GM19023 (cell line): ENCODE data around the gene KIAA1958.

Experiments
- ATAC-seq: cut with Tn5 transposase; IDR thresholded peaks from one replicate; pipeline ENCODE4 v1.9.1; 2021; ENCODE audit warnings: mild to moderate bottlenecking, moderate library complexity; ENCODE audit not compliant: unreplicated experiment

Gene KIAA1958

DNA sequence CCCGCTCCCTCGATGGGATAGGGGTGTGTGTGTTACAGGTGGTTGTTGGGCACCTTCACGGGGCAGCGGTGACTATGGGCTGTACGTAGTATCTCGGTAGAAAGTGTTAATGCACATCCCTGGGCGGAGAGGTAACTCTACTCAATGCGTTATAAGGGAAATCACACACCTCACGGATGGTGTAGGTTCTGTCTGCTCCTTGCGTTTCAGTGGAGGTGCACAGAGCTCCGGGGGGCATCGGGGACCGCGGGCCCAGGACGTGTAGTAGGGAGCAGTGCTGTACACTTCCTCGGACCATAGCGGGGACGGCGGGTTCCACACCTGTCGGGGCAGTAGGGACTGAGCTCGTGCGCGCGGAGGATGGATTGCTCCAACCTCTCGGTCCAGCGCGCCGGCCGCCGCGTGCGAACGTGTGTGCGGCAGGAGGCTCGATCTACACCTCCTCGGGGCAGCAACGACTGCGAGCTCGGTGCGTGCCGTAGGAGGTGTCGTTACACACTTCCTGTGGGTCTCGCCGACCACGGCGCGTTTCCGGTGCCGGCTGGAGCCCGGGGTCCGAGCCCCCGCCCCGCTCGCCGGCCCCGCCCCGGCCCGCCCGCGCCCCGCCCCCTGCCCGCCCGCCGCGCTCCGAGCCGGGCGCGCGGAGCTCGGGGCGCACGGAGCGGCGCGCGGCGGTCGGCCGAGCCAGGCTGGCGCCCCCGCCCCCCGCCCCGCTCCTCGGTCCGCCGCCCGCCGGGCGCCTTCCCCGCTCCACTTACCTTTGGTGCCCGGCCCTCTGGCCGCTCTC lies at the start of gene KIAA1958:
TSS of gene KIAA1958 (plus strand) at position 607 of the 787 bp plus-strand sequence. CDS start 87,254 bp downstream, outside the sequence.
- peak; percentile 91 for ATAC-seq

DNA sequence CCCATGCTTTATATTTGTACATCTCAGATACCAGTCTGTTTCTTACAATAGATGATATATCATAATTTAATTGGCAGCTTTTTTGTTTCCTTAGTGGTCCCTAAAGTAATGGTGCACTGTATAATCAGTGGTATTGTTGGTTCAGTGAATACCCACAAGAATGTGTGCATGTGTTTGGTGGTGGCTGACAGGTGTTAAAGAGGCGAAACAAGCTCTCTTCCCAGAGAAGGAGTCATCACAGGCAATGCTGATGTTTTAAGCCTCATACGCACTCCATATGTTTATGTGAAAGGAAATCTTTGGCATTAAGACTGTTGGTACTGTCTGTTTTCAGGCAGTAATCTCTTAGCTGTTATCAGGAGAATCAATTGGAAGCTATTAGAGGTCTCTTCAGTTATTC lies 49.2 kb upstream of the KIAA1958 start:
- ATAC-seq: no peak

DNA sequence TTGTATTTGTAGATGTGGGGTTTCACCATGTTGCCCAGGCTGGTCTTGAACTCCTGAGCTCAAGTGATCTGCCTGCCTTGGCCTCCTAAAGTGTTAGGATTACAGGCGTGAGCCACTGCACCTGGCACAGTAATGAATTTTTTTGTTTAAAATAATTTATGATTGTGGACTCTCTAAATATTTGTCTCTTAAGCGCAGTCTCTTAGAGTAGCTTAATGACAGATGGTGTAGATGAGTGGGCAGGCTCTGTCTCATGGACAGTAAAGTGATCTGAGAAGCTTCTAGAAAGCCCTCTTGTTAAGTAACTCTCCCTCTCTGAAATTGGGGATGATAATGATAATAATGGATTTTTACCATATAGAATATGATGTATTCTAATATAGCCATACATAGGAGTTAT lies 47.5 kb upstream of the KIAA1958 start:
- ATAC-seq: no peak

GRCh38 chr9:112439825-112440224 lies 46.8 kb upstream of the KIAA1958 start:
- no peak for ATAC-seq

DNA sequence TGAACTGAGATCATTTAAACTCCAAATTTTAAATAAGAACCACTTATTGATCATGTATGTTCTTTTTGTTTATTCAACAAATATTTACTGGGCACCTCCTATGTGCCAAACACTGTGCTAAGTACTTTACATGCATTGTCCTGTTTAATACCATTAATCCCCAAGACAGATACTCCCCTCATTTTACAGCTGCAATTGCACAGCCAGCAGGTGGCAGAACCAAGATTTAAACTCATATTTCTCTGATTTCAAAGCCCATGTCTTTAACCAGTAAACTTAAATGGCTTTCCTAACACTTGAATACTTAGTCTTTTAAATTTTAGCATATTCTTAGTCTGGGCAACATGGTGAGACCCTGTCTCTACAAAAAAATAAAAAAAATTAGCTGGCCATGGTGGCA lies 43.4 kb upstream of the KIAA1958 start:
- ATAC-seq: no peak

- no peak for ATAC-seq
Observed at GRCh38 chr9:112443636-112444035, 43.0 kb upstream of the KIAA1958 start.

DNA sequence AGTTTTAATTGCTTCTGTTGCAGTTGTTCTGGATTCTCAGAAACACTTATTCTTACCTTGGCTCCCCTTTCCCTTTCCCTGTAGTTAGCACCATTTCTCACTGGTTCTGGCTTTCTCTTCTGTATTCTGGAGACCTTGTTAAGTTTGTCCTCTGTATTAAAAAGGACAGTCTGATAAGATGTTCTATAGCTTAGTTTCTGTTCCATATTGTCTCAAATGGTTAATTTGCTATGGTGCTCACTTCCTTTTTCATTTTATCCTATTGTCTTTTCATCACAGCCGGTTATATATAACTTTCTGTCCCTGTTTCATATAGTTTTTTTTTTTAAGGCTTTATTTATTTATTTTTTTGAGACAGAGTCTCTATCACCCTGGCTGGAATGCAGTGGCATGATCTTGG lies 41.4 kb upstream of the KIAA1958 start:
- no peak for ATAC-seq

DNA sequence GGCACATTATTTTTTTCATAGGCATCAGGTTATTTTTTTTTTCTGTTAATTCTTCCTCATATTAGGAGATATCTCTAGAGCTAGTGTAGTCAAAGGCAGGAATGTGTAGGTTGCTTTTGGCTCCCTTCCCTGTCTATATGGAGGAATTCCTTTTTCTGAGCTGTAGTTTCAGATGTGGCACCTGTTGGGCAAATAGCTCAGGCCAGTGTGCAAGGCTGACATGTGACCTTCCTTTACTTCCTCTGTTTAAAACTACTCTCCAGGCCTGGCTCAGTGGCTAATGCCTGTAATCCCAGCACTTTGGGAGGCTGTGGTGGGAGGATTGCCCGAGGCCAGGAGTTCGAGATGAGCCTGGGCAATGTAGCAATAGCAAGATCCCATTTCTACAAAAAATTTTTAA lies 40.5 kb upstream of the KIAA1958 start:
- ATAC-seq: no peak

GRCh38 chr9:112446526-112446925 lies 40.1 kb upstream of the KIAA1958 start:
- no peak for ATAC-seq

DNA sequence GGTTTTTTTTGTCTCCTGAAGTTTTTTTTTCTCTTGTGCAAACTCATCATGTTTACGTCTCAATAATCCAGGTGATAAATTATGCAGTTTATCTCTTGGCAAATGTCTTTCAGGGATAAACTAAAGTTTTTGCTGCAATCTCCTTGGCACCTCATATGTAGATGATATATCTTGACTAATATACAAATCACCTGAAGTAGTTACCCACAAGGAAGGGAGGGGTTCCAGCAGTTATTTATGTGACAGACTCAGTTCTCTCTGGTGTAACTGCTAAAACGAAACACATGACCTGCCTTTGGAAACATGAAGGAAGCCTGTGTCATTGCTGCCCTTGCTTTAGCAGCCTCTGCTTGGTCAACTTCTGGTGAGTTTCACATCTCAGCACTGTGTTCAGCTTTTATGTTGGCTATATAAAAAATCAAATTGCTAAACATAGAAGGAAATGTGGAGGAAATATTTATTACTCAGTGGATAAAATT lies 39.3 kb upstream of the KIAA1958 start:
- ATAC-seq: no peak

DNA sequence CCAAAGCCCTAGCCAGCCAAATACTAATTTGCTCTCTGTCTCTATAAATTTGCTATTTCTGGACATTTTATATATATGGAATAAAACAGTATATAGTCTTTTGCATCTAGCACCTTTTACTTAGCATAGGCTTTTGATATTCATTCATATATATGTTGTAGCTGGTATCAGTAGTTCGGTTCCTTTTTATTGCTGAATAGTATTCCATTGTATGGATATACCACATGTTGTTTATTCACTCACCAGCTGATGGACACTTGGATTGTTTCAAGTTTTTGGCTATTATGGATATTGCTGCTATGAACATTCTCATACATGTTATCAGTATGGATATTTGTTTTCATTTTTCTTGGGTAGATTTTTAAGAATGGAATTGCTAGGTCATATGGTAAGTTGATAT lies 23.8 kb upstream of the KIAA1958 start:
- ATAC-seq: no peak

DNA sequence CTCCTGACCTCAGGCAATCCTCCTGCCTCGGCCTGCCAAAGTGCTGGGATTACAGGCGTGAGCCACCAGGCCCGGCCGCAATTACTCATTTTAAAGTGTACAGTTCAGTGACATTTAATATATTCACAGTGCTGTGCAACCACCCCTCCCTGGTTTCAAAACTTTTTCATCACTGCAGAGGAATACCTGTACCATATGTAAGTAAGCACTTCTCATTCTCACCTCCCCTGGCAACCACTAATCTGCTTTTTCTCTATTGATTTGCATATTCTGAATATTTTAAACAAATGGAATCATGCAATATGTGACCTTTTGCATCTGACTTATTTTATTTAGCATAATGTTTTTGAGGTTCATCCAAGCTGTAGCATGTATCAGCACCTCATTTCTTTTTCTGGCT lies 21.3 kb upstream of the KIAA1958 start:
- no peak for ATAC-seq

GRCh38 chr9:112472996-112473395 lies 13.6 kb upstream of the KIAA1958 start:
- ATAC-seq: no peak

DNA sequence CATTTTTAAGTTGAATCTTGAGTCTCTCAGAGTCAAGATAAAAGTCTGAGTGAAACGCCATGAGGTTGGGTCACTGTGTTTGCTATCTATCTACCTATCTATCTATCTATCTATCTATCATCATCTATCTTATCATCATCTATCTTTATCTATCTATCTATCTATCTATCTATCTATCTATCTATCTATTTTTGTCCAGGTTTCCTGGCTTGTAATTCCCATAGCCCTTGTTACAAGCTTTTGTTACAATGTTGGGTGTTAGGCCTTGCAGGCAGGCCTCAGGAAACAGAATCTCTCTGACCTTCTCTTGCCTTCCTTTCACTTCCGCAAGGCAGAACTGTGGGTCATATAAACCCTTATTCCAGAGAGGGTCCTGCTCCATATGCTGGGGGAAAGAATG lies 12.6 kb upstream of the KIAA1958 start:
- ATAC-seq: no peak

- ATAC-seq: no peak
Observed at GRCh38 chr9:112475318-112475717, 11.3 kb upstream of the KIAA1958 start.

- no peak for ATAC-seq
Observed at GRCh38 chr9:112477330-112477729, 9.3 kb upstream of the KIAA1958 start.

GRCh38 chr9:112479221-112479620 lies 7.4 kb upstream of the KIAA1958 start:
- ATAC-seq: no peak

DNA sequence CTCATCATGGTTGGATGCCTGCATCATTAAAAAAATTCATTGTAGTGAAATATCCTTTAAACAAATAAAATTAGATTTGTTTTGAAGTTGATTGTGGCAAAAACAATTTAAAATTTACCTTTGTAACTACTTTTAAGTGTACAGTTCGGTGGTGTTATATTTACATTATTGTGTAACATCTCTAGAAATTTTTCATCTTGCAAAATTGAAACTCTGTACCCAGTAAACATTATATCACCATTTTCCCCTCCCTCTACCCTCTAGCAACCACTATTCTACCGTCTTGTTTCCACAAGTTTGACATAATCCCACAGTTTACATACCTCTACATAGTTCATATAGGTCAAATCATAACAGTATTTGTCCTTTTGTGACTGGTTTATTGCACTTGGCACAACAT lies 2.0 kb upstream of the KIAA1958 start:
- ATAC-seq: no peak

- no peak for ATAC-seq
Observed at GRCh38 chr9:112485574-112485973, 1.1 kb upstream of the KIAA1958 start.

GRCh38 chr9:112487008-112487798 lies 576 bp downstream of the KIAA1958 start:
- peak; percentile 49 for ATAC-seq

DNA sequence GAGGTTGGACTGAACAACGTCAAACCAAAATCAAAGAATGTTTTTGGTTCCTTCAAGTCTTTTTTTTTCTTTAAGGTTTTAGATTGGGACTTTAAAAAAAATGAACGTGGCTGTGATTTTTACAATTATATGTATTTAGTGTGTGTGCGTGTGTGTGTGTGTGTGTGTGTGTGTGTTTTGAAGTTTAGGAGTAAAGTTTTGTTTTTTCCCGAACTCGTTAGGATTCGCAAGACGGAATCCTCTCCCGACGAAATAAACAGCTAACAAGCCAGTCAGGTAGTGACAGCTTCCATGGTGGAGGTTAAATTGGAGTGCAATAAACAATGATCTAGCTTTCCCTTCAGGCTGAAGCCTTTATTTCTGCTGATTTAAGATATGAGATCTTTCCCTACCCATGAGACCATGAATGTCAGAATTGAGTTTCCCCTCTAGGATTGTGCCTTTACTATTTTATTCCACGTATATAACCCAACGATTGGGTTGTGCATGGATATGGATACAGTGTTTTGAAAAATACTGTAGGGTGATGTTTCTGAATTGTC lies 1.2 kb downstream of the KIAA1958 start:
- ATAC-seq: no peak

GRCh38 chr9:112489039-112489546 lies 2.5 kb downstream of the KIAA1958 start:
- no peak for ATAC-seq
